Stimulated activated CD8-positive, alpha-beta memory T cell treated with anti-CD3 and anti-CD28 coated beads, Interleukin-12 subunit alpha, Interleukin-12 subunit beta, amount 100 ng/mL, for 24 hours (primary cell): Measurements from ENCODE around the gene MDM1.

Experiments used
- DNase-seq: peaks from one replicate; pipeline ENCODE4 v3.0.0-alpha.2; 2020; ENCODE audit errors: extremely low read depth

MDM1 gene

GRCh38 chr12:68356986-68357385 is 24.8 kb upstream of the MDM1 start:
- DNase-seq, result no peak

GRCh38 chr12:68356060-68356695 is 24.0 kb upstream of the MDM1 start:
- no peak for DNase-seq

GRCh38 chr12:68354977-68355541 is 22.9 kb upstream of the MDM1 start:
- no peak for DNase-seq

- DNase-seq, result no peak
Measured at GRCh38 chr12:68352067-68352466, 19.9 kb upstream of the MDM1 start.

GRCh38 chr12:68350753-68351152 is 18.6 kb upstream of the MDM1 start:
- no peak for DNase-seq

- no peak for DNase-seq
Measured at GRCh38 chr12:68349921-68350606, 17.9 kb upstream of the MDM1 start.

- DNase-seq, result no peak
Measured at GRCh38 chr12:68349220-68349621, 17.1 kb upstream of the MDM1 start.

GRCh38 chr12:68348419-68348818 is 16.3 kb upstream of the MDM1 start:
- DNase-seq, result no peak

- no peak for DNase-seq
Measured at GRCh38 chr12:68345763-68346162, 13.6 kb upstream of the MDM1 start.

GRCh38 chr12:68344126-68344525 is 12.0 kb upstream of the MDM1 start:
- no peak for DNase-seq

GRCh38 chr12:68342966-68343365 is 10.8 kb upstream of the MDM1 start:
- no peak for DNase-seq

GRCh38 chr12:68341822-68342221 is 9.7 kb upstream of the MDM1 start:
- no peak for DNase-seq

- DNase-seq, result no peak
Measured at GRCh38 chr12:68340404-68341270, 8.5 kb upstream of the MDM1 start.

- no peak for DNase-seq
Measured at GRCh38 chr12:68336889-68337303, 4.7 kb upstream of the MDM1 start.

GRCh38 chr12:68335462-68335861 is 3.3 kb upstream of the MDM1 start:
- DNase-seq, result no peak

GRCh38 chr12:68334132-68334531 is 2.0 kb upstream of the MDM1 start:
- no peak for DNase-seq

- DNase-seq, result no peak
Measured at GRCh38 chr12:68332728-68333630, 817 bp upstream of the MDM1 start.

- no peak for DNase-seq
Measured at GRCh38 chr12:68331500-68331868, 678 bp downstream of the MDM1 start.

- DNase-seq, result no peak
Measured at GRCh38 chr12:68327896-68328295, 4.3 kb downstream of the MDM1 start.

- DNase-seq, result no peak
Measured at GRCh38 chr12:68326716-68327115, 5.4 kb downstream of the MDM1 start.

- no peak for DNase-seq
Measured at GRCh38 chr12:68325966-68326365, 6.2 kb downstream of the MDM1 start.
